GM20431 (cell line): ENCODE results near the gene AFG1L.
"Not testable (repeated sequence)": the region's sequence is repeated elsewhere in the genome, so short reads cannot be mapped to it uniquely, and the experiment has no call there.

Experiments
- in situ Hi-C: fragments of 300-500 bp; cut with MseI, MboI; formaldehyde crosslinking; loops from one replicate; pipeline ENCODE4 v1.15.0; 2020; ENCODE audit warnings: low sequenced_read_pairs; ENCODE audit not compliant: unreplicated experiment

The AFG1L gene

GRCh38 chr6:108287373-108287772 lies 7.5 kb upstream of the AFG1L start:
- in situ Hi-C loops: no loop called here

GRCh38 chr6:108288742-108289141 lies 6.1 kb upstream of the AFG1L start:
- in situ Hi-C loops: no loop called here

GRCh38 chr6:108291091-108291490 lies 3.8 kb upstream of the AFG1L start:
- in situ Hi-C loops: no loop called here

GRCh38 chr6:108292561-108292960 lies 2.3 kb upstream of the AFG1L start:
- in situ Hi-C loops: not testable (repeated sequence)

GRCh38 chr6:108293527-108294296 lies 1.1 kb upstream of the AFG1L start:
- in situ Hi-C loops: no loop called here

GRCh38 chr6:108294297-108294726 lies 542 bp upstream of the AFG1L start:
- in situ Hi-C loops: no loop called here

- in situ Hi-C loops: no loop called here
Measured at GRCh38 chr6:108295676-108296075, 822 bp downstream of the AFG1L start.

GRCh38 chr6:108302386-108302785 lies 7.5 kb downstream of the AFG1L start:
- in situ Hi-C loops: no loop called here

GRCh38 chr6:108304646-108305045 lies 9.8 kb downstream of the AFG1L start:
- in situ Hi-C loops: no loop called here

- in situ Hi-C loops: not testable (repeated sequence)
Measured at GRCh38 chr6:108308641-108309040, 13.8 kb downstream of the AFG1L start.

- in situ Hi-C loops: no loop called here
Measured at GRCh38 chr6:108309844-108310243, 15.0 kb downstream of the AFG1L start.

GRCh38 chr6:108312605-108313004 lies 17.8 kb downstream of the AFG1L start:
- in situ Hi-C loops: no loop called here

- in situ Hi-C loops: no loop called here
Measured at GRCh38 chr6:108321253-108321747, 26.4 kb downstream of the AFG1L start.

GRCh38 chr6:108322728-108323127 lies 27.9 kb downstream of the AFG1L start:
- in situ Hi-C loops: no loop called here

GRCh38 chr6:108323710-108324466 lies 29.0 kb downstream of the AFG1L start:
- in situ Hi-C loops: no loop called here

- in situ Hi-C loops: not testable (repeated sequence)
Measured at GRCh38 chr6:108330221-108330785, 35.4 kb downstream of the AFG1L start.

- in situ Hi-C loops: no loop called here
Measured at GRCh38 chr6:108330806-108331205, 36.0 kb downstream of the AFG1L start.

GRCh38 chr6:108331982-108332381 lies 37.1 kb downstream of the AFG1L start:
- in situ Hi-C loops: no loop called here

GRCh38 chr6:108336971-108337370 lies 42.1 kb downstream of the AFG1L start:
- in situ Hi-C loops: no loop called here

GRCh38 chr6:108337721-108338120 lies 42.9 kb downstream of the AFG1L start:
- in situ Hi-C loops: no loop called here

- in situ Hi-C loops: no loop called here
Measured at GRCh38 chr6:108341372-108341771, 46.5 kb downstream of the AFG1L start.
